Hematopoietic multipotent progenitor cell treated with erythropoietin and hydrocortisone succinate and interleukin-3 and kit ligand, for 6 days (in vitro differentiated cells): Measurements from ENCODE around the gene CNTN4.

ENCODE experiments used
- DNase-seq: peaks from one replicate; pipeline ENCODE4 v3.0.0-alpha.2; 2015

The CNTN4 gene

GRCh38 chr3:3081381-3082233 lies 982.9 kb downstream of the CNTN4 start:
- DNase-seq: peak; percentile 65

GRCh38 chr3:3082234-3082924 lies 983.7 kb downstream of the CNTN4 start:
- peak; percentile 16 for DNase-seq

GRCh38 chr3:3084890-3085289 lies 986.2 kb downstream of the CNTN4 start:
- peak; percentile 18 for DNase-seq

GRCh38 chr3:3085782-3086181 lies 987.1 kb downstream of the CNTN4 start:
- DNase-seq: no peak

GRCh38 chr3:3086239-3086638 lies 987.6 kb downstream of the CNTN4 start:
- peak; percentile 50 for DNase-seq

- DNase-seq: no peak
Observed at GRCh38 chr3:3087279-3087678, 988.6 kb downstream of the CNTN4 start.

- no peak for DNase-seq
Observed at GRCh38 chr3:3087716-3088465, 989.2 kb downstream of the CNTN4 start.

DNA sequence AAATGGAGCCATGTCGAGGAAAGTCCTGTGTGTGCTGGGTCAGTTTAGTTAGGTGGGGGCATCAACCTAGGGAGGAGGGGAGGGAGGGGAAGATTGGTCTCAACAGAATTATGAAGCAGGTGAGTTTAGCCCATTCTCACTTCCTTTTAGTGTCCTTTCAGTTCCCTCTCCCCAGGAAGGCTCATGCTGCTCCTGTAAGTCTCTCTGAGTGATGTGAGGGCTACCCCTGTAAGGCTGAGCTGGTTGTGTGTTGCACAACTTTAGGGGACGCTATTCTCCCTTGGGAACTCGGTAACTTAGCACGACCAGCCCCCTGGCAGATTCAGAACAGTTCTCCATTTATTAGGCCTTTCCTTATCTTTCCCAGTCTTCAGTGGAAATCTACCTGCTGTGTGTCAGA lies 990.4 kb downstream of the CNTN4 start:
- no peak for DNase-seq

DNA sequence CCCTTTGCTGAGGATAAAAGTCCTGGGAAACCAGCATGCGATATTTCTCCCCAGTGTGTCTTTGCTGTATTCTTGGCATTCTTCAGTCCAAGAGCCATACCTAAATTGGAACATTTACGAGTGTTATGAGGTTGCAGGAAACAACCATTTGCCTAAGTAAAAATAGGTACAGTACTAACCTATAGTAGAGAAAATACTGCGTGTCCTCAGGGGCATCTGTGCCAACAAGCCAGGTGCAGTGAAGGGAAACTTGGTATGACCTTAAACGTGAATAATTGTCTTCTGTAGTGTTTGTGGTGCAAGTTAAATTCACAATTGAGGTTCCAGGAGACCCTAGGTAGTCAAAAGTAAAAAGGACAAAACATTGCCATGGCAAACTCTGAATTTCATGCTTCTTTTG lies 999.3 kb downstream of the CNTN4 start:
- DNase-seq: no peak

DNA sequence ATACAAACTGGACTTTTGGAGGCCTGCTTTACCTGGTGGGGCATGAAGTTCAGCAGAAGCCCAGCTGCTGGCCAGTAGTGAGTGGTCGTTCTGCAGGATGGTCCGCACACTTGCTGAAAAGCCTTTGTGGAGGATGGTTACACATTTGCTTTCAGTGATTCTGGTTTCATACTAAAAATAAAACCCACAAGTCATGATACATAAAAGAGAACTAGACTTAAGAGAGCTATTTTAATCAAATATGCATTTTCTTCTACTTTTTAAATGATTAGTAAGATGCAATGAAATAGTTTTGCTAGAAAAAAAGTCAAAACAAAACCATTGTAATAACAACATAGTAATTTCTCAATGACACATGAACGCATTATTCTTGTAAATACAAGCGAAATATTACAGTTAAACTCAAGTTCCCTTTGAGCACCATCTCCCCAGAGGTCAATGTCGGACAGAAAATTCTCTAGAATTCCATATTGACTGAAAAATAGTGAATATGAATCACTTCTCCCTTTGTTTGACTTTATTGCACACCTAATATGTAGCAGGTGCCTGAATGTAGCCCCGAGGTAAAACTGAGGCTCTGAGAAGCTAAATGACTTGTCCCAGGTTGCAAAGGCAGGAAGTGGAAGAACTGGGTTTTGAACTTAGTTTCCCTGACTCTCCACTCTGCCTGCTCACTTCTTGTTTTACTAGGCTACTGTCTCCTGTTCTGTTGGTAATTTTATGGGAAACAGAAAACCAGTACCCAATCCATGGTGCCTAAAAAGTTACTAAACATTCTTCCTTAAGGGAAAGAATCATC lies 1003.2 kb downstream of the CNTN4 start:
- DNase-seq: no peak

GRCh38 chr3:3102751-3103150 lies 1004.1 kb downstream of the CNTN4 start:
- DNase-seq: no peak

DNA sequence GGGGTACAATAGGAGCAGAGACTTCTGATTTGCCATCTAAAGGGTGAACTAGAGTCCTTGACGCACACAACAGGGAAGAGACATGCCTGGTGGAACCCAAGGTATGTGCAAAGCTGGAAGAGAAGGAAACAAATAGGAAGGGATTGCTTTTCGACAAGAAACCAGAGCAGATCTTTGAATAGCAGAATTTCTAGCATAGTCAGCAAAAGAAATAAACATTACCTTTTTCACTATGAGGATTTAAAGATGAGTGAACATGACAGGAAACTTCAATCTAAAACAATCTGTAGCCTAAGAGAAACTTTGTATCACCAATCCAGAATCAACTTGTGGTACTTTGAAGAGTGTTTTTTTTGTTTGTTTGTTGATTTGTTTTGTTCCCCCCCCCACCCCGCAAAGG lies 1006.6 kb downstream of the CNTN4 start:
- DNase-seq: no peak

- no peak for DNase-seq
Observed at GRCh38 chr3:3105815-3106214, 1007.1 kb downstream of the CNTN4 start.

GRCh38 chr3:3107181-3107580 lies 1008.5 kb downstream of the CNTN4 start:
- DNase-seq: no peak
